ENCODE measurements around the gene INSC.

- TF ChIP-seq, protein P1, sequence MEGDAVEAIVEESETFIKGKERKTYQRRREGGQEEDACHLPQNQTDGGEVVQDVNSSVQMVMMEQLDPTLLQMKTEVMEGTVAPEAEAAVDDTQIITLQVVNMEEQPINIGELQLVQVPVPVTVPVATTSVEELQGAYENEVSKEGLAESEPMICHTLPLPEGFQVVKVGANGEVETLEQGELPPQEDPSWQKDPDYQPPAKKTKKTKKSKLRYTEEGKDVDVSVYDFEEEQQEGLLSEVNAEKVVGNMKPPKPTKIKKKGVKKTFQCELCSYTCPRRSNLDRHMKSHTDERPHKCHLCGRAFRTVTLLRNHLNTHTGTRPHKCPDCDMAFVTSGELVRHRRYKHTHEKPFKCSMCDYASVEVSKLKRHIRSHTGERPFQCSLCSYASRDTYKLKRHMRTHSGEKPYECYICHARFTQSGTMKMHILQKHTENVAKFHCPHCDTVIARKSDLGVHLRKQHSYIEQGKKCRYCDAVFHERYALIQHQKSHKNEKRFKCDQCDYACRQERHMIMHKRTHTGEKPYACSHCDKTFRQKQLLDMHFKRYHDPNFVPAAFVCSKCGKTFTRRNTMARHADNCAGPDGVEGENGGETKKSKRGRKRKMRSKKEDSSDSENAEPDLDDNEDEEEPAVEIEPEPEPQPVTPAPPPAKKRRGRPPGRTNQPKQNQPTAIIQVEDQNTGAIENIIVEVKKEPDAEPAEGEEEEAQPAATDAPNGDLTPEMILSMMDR (IDR thresholded peaks at IDR 0.05; ENCODE audit: poor library complexity, severe bottlenecking) = no peak
- TF ChIP-seq MXI1 (conservative IDR thresholded peaks at IDR 0.05; ENCODE audit: poor library complexity, severe bottlenecking) = no peak
- TF ChIP-seq EZH2 (IDR thresholded peaks at IDR 0.05; ENCODE audit: borderline replicate concordance, insufficient read depth, low read length, poor library complexity, severe bottlenecking) = no peak
These were observed 21.3 kb upstream of the INSC start for GRCh38 chr11:15093432-15093831.
